Glutamatergic neuron (in vitro differentiated cells): ENCODE results near the gene AK3. TPM values are rescaled to one million over a fixed set of nuclear protein-coding genes. Genes with fewer than 3 reads are reported as not detected.

ENCODE experiments used
- DNase-seq: peaks from one replicate; pipeline ENCODE4 v3.0.0; 2022
- H3K27ac Mint-ChIP-seq: one replicate; pipeline ENCODE4 v1.8.0; 2020; ENCODE audit warnings: mild to moderate bottlenecking, mixed read lengths, inconsistent platforms; ENCODE audit not compliant: unreplicated experiment
- H3K27me3 Mint-ChIP-seq: one replicate; pipeline ENCODE4 v1.8.0; 2020; ENCODE audit warnings: mild to moderate bottlenecking, moderate library complexity, mixed read lengths, inconsistent platforms; ENCODE audit not compliant: unreplicated experiment
- H3K36me3 Mint-ChIP-seq: one replicate; pipeline ENCODE4 v1.8.0; 2020; ENCODE audit warnings: mild to moderate bottlenecking, mixed read lengths, inconsistent platforms; ENCODE audit not compliant: unreplicated experiment
- H3K4me1 Mint-ChIP-seq: one replicate; pipeline ENCODE4 v1.8.0; 2020; ENCODE audit warnings: mild to moderate bottlenecking, low read depth, mixed read lengths, inconsistent platforms; ENCODE audit not compliant: unreplicated experiment
- H3K4me3 Mint-ChIP-seq: one replicate; pipeline ENCODE4 v1.8.0; 2020; ENCODE audit warnings: mild to moderate bottlenecking, mixed read lengths, inconsistent platforms; ENCODE audit not compliant: unreplicated experiment
- H3K9me3 Mint-ChIP-seq: one replicate; pipeline ENCODE4 v1.8.0; 2020; ENCODE audit warnings: mild to moderate bottlenecking, moderate library complexity, mixed read lengths, inconsistent platforms; ENCODE audit not compliant: unreplicated experiment
- total RNA-seq: library from RNA; stranded (reverse); fragmentation: NEBNext Ultra II Directional; extraction: Animal tissue kit (Norgen Biotek cat#: 25700); gene quantifications from one replicate; pipeline ENCODE4 v1.2.1, GENCODE V29; 2021; ENCODE audit not compliant: unreplicated experiment
- TF ChIP-seq, protein P1 (sequence below): fragments of 200-600 bp; sonication (generic); IDR thresholded peaks from one replicate; pipeline ENCODE4 v1.5.0; 2021; ENCODE audit not compliant: partially characterized antibody, unreplicated experiment

The AK3 gene
- total RNA-seq, 1 donor from 2014 or later, result 33.7 TPM

- no peak overlapping the region for H3K27ac Mint-ChIP-seq
- no peaks in the 10 kb centered on the region for H3K9me3 Mint-ChIP-seq
- H3K36me3 Mint-ChIP-seq, result no peaks in the 10 kb centered on the region
- no peaks in the 10 kb centered on the region for H3K4me1 Mint-ChIP-seq
- TF ChIP-seq, protein P1, sequence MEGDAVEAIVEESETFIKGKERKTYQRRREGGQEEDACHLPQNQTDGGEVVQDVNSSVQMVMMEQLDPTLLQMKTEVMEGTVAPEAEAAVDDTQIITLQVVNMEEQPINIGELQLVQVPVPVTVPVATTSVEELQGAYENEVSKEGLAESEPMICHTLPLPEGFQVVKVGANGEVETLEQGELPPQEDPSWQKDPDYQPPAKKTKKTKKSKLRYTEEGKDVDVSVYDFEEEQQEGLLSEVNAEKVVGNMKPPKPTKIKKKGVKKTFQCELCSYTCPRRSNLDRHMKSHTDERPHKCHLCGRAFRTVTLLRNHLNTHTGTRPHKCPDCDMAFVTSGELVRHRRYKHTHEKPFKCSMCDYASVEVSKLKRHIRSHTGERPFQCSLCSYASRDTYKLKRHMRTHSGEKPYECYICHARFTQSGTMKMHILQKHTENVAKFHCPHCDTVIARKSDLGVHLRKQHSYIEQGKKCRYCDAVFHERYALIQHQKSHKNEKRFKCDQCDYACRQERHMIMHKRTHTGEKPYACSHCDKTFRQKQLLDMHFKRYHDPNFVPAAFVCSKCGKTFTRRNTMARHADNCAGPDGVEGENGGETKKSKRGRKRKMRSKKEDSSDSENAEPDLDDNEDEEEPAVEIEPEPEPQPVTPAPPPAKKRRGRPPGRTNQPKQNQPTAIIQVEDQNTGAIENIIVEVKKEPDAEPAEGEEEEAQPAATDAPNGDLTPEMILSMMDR, result no peak
- no peaks in the 10 kb centered on the region for H3K27me3 Mint-ChIP-seq
- DNase-seq, result no peak
- no peak overlapping the region for H3K4me3 Mint-ChIP-seq
Measured at GRCh38 chr9:4671737-4672136, 69.3 kb downstream of the AK3 start.

DNA sequence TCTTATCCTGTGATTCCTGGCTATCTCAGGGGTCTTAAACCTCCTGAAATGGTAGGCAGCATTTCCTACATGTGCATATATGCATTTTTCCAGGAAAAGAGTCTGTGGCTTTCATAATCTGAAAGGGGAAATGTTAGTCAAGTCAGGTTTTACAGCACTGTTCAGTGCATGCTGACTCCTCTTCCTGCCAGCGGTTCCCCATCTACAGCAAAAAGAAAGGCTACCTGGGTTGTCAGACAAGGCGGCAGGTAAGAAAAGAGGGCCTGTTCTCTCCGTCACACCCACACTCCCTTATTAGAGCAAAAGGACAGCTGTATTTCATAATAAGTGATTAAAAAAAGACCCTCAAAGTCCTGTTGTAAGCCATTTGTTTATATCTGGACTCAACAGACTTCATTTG lies 70.4 kb downstream of the AK3 start:
- no peak for DNase-seq
- Mint-ChIP-seq H3K4me1 (peaks cover 5% of the 10 kb centered on the region), H3K27ac (no peak overlapping the region), H3K4me3 (no peak overlapping the region), H3K9me3 (no peaks in the 10 kb centered on the region), H3K36me3 (no peaks in the 10 kb centered on the region), H3K27me3 (no peaks in the 10 kb centered on the region)
- TF ChIP-seq, protein P1, result no peak

DNA sequence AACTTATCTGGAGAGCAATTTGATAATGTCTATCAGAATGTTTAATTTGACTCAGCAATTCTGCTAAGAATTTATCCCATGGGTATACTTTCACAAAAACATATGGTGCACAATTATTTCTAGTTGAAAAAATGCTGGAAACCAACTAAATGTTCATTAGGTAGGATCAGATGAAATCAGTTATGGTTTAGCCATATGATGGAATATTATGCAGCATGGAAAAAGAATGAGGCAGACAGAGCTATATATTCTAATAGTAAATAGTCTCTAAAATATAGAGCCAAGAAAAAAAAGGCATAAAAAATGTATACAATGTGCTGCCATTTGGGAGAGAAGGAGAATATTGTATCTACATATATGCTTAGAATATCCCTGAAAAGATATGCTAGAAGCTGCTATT lies 71.1 kb downstream of the AK3 start:
- Mint-ChIP-seq H3K4me1 (peaks cover 9% of the 10 kb centered on the region), H3K27me3 (no peaks in the 10 kb centered on the region), H3K9me3 (no peaks in the 10 kb centered on the region), H3K4me3 (no peak overlapping the region), H3K27ac (no peak overlapping the region), H3K36me3 (no peaks in the 10 kb centered on the region)
- DNase-seq, result no peak
- TF ChIP-seq, protein P1, result no peak

DNA sequence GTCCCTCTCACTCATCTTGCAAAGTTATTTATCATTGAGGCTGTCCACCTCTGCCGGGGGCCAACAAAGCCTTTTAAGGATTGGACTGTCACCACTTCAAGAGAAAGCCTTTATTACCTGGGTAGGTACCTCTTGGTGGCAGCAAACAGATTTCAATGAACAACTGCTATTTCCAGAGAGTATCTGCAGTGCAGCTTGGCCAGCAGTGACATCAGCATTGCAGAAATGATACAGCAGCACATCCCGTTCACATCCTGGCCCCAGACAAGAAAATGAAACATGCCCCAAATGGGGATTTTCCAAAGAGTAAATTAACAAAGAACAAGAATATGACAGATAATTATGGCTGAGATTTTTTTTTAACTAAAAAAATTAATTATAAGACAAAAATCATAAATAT lies 72.4 kb downstream of the AK3 start:
- H3K9me3 Mint-ChIP-seq, result no peaks in the 10 kb centered on the region
- TF ChIP-seq, protein P1, result no peak
- peaks cover 12% of the 10 kb centered on the region for H3K4me1 Mint-ChIP-seq
- H3K36me3 Mint-ChIP-seq, result no peaks in the 10 kb centered on the region
- no peak overlapping the region for H3K27ac Mint-ChIP-seq
- DNase-seq, result no peak
- no peak overlapping the region for H3K4me3 Mint-ChIP-seq
- H3K27me3 Mint-ChIP-seq, result no peaks in the 10 kb centered on the region

DNA sequence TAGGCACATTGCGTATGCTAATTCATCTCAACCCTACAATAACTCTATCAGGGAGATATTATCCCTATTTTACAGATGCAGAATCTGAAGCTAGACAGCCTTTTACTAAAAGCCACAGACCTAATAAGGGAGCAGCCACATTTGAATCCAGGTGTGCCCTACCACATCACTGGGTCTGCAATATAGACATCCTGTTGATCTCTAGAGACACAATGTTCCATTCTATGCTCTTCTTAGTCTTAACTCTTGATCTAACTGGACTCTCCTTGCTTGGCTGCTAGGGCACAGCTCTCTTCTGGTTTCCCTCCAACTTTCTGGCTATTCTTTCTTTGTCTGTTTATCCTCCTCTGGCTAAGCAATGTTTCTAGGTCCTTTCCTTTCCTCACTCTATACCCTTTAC lies 73.3 kb downstream of the AK3 start:
- Mint-ChIP-seq H3K9me3 (peaks cover 3% of the 10 kb centered on the region), H3K36me3 (no peaks in the 10 kb centered on the region), H3K4me3 (no peak overlapping the region), H3K27ac (no peak overlapping the region), H3K27me3 (peaks cover 2% of the 10 kb centered on the region), H3K4me1 (peaks cover 17% of the 10 kb centered on the region)
- DNase-seq, result no peak
- TF ChIP-seq, protein P1, result no peak
